ENCODE data around the gene MS4A7.

Gene MS4A7

GRCh38 chr11:60377401-60378136 is 763 bp upstream of the MS4A7 start:
- no peak overlapping the region for H3K4me3 ChIP-seq (replicated peaks; ENCODE audit: low read depth, low read length)

GRCh38 chr11:60389279-60389910 is 11.1 kb downstream of the MS4A7 start:
- DNase-seq (ENCODE audit: extremely low read depth, low read depth), result no peak
- TF ChIP-seq CTCF (IDR thresholded peaks at IDR 0.05; ENCODE audit: low read depth, low read length, missing control alignments), result no peak
- no peak overlapping the region for H3K4me3 ChIP-seq (replicated peaks; ENCODE audit: low read depth, low read length)

More at GRCh38 chr11:60377401-60378136, 763 bp upstream of the MS4A7 start:
- no peak for DNase-seq (ENCODE audit: extremely low read depth, low read depth)
- TF ChIP-seq CTCF (IDR thresholded peaks at IDR 0.05; ENCODE audit: low read depth, low read length, missing control alignments), result no peak

GRCh38 chr11:60390419-60390818 is 12.1 kb downstream of the MS4A7 start:
- DNase-seq (ENCODE audit: extremely low read depth, low read depth), result no peak
- TF ChIP-seq CTCF (IDR thresholded peaks at IDR 0.05; ENCODE audit: low read depth, low read length, missing control alignments), result no peak
- H3K4me3 ChIP-seq (replicated peaks; ENCODE audit: low read depth, low read length), result no peak overlapping the region

- DNase-seq (ENCODE audit: extremely low read depth, low read depth), result no peak
- H3K4me3 ChIP-seq (replicated peaks; ENCODE audit: low read depth, low read length), result no peak overlapping the region
- TF ChIP-seq CTCF (IDR thresholded peaks at IDR 0.05; ENCODE audit: low read depth, low read length, missing control alignments), result no peak
These were observed 14.0 kb downstream of the MS4A7 start for GRCh38 chr11:60392361-60392760.

GRCh38 chr11:60393016-60393415 is 14.7 kb downstream of the MS4A7 start:
- no peak for DNase-seq (ENCODE audit: extremely low read depth, low read depth)
- TF ChIP-seq CTCF (IDR thresholded peaks at IDR 0.05; ENCODE audit: low read depth, low read length, missing control alignments), result no peak
- H3K4me3 ChIP-seq (replicated peaks; ENCODE audit: low read depth, low read length), result no peak overlapping the region

GRCh38 chr11:60394666-60395380 is 16.5 kb downstream of the MS4A7 start:
- H3K4me3 ChIP-seq (replicated peaks; ENCODE audit: low read depth, low read length), result no peak overlapping the region
- TF ChIP-seq CTCF (IDR thresholded peaks at IDR 0.05; ENCODE audit: low read depth, low read length, missing control alignments), result no peak
- DNase-seq (ENCODE audit: extremely low read depth, low read depth), result no peak

Measured in HFF-Myc (cell line).